SIG-M5 treated with dmso at 0.1 percent for 504 hours (cell line): ENCODE data around the gene TNRC18.
"Not testable (repeated sequence)": the region's sequence is repeated elsewhere in the genome, so short reads cannot be mapped to it uniquely, and the experiment has no call there.

Source experiments
- DNase-seq: peaks from one replicate; lab custom pipeline; 2025; ENCODE audit not compliant: unreplicated experiment; lab: John Stamatoyannopoulos, UW

Gene TNRC18

GRCh38 chr7:5320802-5321396 is 102.7 kb downstream of the TNRC18 start:
- no peak for DNase-seq

- DNase-seq: no peak
These were observed 103.2 kb downstream of the TNRC18 start for GRCh38 chr7:5320391-5320790.

- not testable (repeated sequence) for DNase-seq
These were observed 105.0 kb downstream of the TNRC18 start for GRCh38 chr7:5318613-5319012.

- DNase-seq: no peak
These were observed 107.9 kb downstream of the TNRC18 start for GRCh38 chr7:5315761-5316160.

GRCh38 chr7:5314864-5315263 is 108.8 kb downstream of the TNRC18 start:
- no peak for DNase-seq

GRCh38 chr7:5313076-5313885 is 110.4 kb downstream of the TNRC18 start:
- DNase-seq: not testable (repeated sequence)

GRCh38 chr7:5312276-5313070 is 111.2 kb downstream of the TNRC18 start:
- not testable (repeated sequence) for DNase-seq

- no peak for DNase-seq
These were observed 112.7 kb downstream of the TNRC18 start for GRCh38 chr7:5310822-5311405.

GRCh38 chr7:5309146-5309545 is 114.5 kb downstream of the TNRC18 start:
- DNase-seq: no peak

- not testable (repeated sequence) for DNase-seq
These were observed 116.2 kb downstream of the TNRC18 start for GRCh38 chr7:5307221-5308142.

GRCh38 chr7:5305050-5305449 is 118.6 kb downstream of the TNRC18 start:
- not testable (repeated sequence) for DNase-seq

GRCh38 chr7:5303591-5304505 is 119.8 kb downstream of the TNRC18 start:
- DNase-seq: no peak

GRCh38 chr7:5303061-5303460 is 120.6 kb downstream of the TNRC18 start:
- DNase-seq: no peak

GRCh38 chr7:5302577-5302976 is 121.1 kb downstream of the TNRC18 start:
- DNase-seq: no peak

GRCh38 chr7:5300366-5300765 is 123.3 kb downstream of the TNRC18 start:
- no peak for DNase-seq

- DNase-seq: no peak
These were observed 126.9 kb downstream of the TNRC18 start for GRCh38 chr7:5296611-5297226.

- no peak for DNase-seq
These were observed 127.5 kb downstream of the TNRC18 start for GRCh38 chr7:5296015-5296610.
